WERI-Rb-1 (cell line): Measurements from ENCODE around the gene DLEC1.

ENCODE experiments used
- DNase-seq: peaks from one replicate; pipeline ENCODE4 v3.0.0-alpha.2; 2020
- H3K27ac ChIP-seq: fragments of 250-450 bp; sonication (Bioruptor Pico); 2 replicates; pipeline ENCODE4 v1.5.1; 2020; ENCODE audit warnings: mild to moderate bottlenecking, moderate library complexity
- H3K27me3 ChIP-seq: fragments of 250-450 bp; sonication (Bioruptor Pico); 2 replicates; pipeline ENCODE4 v1.5.1; 2021; ENCODE audit warnings: mild to moderate bottlenecking, low read depth, moderate library complexity; ENCODE audit not compliant: insufficient read depth, severe bottlenecking
- H3K36me3 ChIP-seq: fragments of 250-450 bp; sonication (Bioruptor Pico); 2 replicates; pipeline ENCODE4 v1.5.1; 2020; ENCODE audit warnings: mild to moderate bottlenecking, moderate library complexity
- H3K4me3 ChIP-seq: 2 replicates; pipeline ENCODE4 v1.5.1; 2011; ENCODE audit warnings: low read depth, mild to moderate bottlenecking, control low read depth, low read length
- H3K9me3 ChIP-seq: fragments of 250-450 bp; sonication (Bioruptor Pico); 2 replicates; pipeline ENCODE4 v1.5.1; 2021; ENCODE audit warnings: mild to moderate bottlenecking, moderate library complexity; ENCODE audit not compliant: severe bottlenecking
- TF ChIP-seq, protein P1 (sequence below): IDR thresholded peaks from 2 replicates; pipeline ENCODE4 v1.5.1; 2011; ENCODE audit warnings: low read depth, mild to moderate bottlenecking, control low read depth, inconsistent platforms, low read length

Gene DLEC1

DNA sequence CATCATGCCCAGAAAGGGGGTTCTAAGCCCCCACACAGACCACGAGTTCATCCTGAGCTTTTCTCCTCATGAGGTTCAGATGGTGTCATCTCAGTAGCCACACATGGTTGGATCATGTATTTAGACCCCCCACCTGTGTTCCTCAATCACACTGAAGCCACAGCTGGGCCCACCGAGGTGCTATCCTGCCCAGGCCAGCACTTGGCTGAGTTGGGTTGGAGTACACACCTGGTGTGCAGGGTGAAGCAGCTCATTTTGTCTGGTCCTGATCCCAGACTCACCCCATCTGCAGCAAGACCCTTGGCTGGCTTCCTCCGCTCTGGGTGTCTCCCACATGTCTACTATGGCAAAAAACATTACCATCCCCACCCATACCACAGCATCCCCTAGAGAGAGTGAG lies 56.0 kb downstream of the DLEC1 start:
- no peaks in the 10 kb centered on the region for H3K36me3 ChIP-seq
- no peak overlapping the region for H3K4me3 ChIP-seq
- no peak for DNase-seq
- H3K27ac ChIP-seq: no peak overlapping the region
- TF ChIP-seq, protein P1, sequence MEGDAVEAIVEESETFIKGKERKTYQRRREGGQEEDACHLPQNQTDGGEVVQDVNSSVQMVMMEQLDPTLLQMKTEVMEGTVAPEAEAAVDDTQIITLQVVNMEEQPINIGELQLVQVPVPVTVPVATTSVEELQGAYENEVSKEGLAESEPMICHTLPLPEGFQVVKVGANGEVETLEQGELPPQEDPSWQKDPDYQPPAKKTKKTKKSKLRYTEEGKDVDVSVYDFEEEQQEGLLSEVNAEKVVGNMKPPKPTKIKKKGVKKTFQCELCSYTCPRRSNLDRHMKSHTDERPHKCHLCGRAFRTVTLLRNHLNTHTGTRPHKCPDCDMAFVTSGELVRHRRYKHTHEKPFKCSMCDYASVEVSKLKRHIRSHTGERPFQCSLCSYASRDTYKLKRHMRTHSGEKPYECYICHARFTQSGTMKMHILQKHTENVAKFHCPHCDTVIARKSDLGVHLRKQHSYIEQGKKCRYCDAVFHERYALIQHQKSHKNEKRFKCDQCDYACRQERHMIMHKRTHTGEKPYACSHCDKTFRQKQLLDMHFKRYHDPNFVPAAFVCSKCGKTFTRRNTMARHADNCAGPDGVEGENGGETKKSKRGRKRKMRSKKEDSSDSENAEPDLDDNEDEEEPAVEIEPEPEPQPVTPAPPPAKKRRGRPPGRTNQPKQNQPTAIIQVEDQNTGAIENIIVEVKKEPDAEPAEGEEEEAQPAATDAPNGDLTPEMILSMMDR: no peak
- no peaks in the 10 kb centered on the region for H3K9me3 ChIP-seq
- no peaks in the 10 kb centered on the region for H3K27me3 ChIP-seq

DNA sequence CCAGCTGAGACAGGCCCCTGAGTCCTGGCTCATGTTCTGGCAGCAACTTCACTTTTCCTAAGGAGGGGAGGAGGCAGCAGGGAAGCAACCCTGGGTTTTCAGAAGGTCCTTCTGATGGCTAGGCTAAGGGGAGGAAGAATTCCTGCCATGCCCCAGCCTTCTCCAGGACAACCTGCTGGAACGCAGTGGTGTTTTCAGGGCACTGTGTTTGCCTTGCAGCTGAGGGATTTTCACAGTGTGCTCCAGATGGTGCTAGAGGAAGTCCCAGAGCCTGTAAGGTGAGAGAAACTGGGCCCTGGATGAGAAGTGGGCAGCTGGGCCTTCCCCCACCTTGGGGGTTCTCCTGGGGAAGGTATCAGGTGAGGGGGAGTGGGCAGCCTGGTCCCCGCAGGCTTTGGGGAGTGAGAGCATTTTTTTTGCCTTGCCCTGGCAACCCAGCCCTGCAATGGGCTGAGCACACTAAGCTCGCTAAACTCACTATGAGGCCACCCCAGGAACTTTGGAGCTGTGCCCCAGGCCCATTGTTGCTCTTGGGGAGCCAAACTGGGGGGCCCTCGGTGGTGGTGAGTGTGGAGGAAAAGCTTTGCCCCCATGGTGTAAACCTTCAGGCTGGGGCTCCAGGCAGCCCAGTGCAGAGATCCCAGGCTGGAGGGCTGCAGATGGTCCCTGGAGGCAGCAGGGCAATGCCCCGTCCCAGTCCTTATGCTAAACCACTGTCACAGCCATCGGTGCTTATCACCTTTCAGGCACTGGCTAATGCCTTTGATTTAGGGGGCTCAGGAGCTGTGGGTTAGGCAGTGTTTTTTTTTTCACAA lies 56.9 kb downstream of the DLEC1 start:
- Histone ChIP-seq H3K4me3 (no peak overlapping the region), H3K9me3 (no peaks in the 10 kb centered on the region), H3K27ac (no peak overlapping the region), H3K36me3 (no peaks in the 10 kb centered on the region), H3K27me3 (no peaks in the 10 kb centered on the region)
- no peak for DNase-seq
- TF ChIP-seq, protein P1: no peak

DNA sequence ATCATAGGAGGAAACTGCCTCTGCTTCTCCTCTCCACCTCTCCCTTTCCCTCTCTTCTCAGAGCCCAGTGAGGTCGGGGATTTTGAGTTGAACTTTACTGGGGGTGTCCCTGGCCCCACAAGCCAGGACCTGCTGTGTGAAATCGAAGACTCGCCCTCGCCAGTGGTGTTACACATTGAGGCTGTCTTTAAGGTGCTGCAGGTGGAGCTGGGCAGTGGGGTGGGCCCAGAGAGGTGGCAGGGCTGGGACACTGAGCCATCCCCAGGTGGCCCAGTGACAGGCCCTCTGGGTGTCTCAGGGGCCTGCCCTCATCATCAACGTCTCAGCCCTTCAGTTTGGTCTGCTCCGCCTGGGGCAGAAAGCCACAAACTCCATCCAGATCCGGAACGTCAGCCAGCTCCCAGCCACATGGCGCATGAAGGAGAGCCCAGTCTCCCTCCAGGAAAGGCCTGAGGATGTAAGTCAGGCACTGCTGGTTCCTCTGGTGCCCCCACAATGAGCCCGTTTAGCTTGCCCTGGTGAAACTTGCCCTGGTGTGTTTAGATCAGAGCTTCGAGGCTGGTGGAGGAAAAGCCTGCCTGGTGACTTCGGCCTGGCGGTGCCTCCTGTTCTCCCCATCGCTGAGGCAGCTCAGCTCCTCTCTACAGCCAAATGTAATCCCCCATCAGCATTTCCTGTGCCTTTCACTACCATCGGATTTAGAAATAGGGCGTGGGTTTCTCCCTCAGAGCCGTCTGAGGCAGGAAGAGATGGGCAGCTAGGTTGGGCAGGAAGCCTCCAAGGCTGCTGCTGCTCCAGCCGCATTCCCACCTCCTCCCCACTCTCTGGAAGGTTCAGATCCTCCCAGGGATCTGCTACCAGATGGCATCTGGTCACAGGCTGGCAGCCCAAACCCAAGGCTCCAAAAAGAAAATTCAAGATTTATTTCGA lies 58.7 kb downstream of the DLEC1 start:
- TF ChIP-seq, protein P1: no peak
- H3K27me3 ChIP-seq: no peaks in the 10 kb centered on the region
- DNase-seq: no peak
- no peak overlapping the region for H3K4me3 ChIP-seq
- H3K36me3 ChIP-seq: no peaks in the 10 kb centered on the region
- H3K27ac ChIP-seq: no peak overlapping the region
- no peaks in the 10 kb centered on the region for H3K9me3 ChIP-seq

DNA sequence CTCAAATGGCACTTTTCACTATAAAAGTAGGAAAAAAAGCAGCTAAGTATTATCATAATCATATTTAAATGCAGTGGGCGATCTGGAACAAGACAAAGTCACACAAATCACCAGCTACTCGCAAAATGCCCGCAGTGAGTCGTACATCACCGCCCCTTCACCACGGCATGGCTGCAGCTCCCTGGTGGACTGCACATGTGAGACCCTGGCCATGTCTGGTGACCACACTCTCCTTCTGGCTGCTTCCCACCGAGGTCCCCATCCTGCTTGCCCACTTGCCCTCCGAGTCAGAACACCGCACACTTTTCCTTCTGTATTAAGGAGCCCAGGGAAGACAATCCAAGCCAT lies 59.3 kb downstream of the DLEC1 start:
- no peak overlapping the region for H3K4me3 ChIP-seq
- TF ChIP-seq, protein P1: no peak
- no peaks in the 10 kb centered on the region for H3K36me3 ChIP-seq
- no peak overlapping the region for H3K27ac ChIP-seq
- no peaks in the 10 kb centered on the region for H3K27me3 ChIP-seq
- no peaks in the 10 kb centered on the region for H3K9me3 ChIP-seq
- DNase-seq: no peak

DNA sequence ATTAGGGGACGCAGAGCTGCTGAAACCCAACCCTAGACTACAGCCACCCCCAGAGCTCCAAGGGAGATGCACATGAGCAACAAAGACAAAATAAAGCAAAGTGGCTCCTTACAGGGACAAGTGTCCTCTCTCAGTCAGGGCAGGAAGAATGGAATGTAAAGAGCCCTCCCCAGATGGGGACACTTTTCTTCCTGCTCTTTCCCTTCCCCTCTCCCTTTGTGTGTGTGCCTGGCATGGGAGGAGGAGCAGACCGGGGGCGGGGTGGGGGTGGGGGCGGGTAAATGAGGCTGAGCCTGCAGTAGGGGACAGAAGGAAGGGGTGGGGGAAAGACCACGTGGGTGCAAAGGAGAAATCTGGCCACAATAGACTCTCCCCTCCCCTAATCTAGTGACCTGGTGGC lies 60.5 kb downstream of the DLEC1 start:
- Histone ChIP-seq H3K27ac (peak overlapping the region; percentile 39; the same call in 1 of the 2 replicates), H3K9me3 (no peaks in the 10 kb centered on the region), H3K27me3 (no peaks in the 10 kb centered on the region), H3K36me3 (no peaks in the 10 kb centered on the region), H3K4me3 (no peak overlapping the region)
- DNase-seq: no peak
- TF ChIP-seq, protein P1: no peak
